GM12878 (cell line): ENCODE measurements around the gene MCCD1.

Experiments used
- EP300 ChIP-seq, 2 experiments: fragments of 150-350 bp in 1 of 2; IDR thresholded peaks; 2 replicates each; pipeline ENCODE4 v1.6.1; 2011 to 2012; ENCODE audit warnings: low read depth in 2 of 2, low read length in 2 of 2, borderline replicate concordance in 1 of 2, improper control_type of control experiment in 1 of 2, inconsistent platforms in 1 of 2; ENCODE audit not compliant: control insufficient read depth in 1 of 2
- NFYB ChIP-seq: IDR thresholded peaks from 2 replicates; pipeline ENCODE4 v1.6.1; 2011; ENCODE audit warnings: low read depth, mild to moderate bottlenecking, low read length, improper control_type of control experiment, moderate library complexity; ENCODE audit not compliant: insufficient read depth
- POLR2A ChIP-seq: IDR thresholded peaks from 2 replicates; pipeline ENCODE4 v1.6.1; 2011; ENCODE audit warnings: low read depth, mild to moderate bottlenecking, low read length
- RFX5 ChIP-seq: IDR thresholded peaks from 2 replicates; pipeline ENCODE4 v1.6.1; 2011; ENCODE audit warnings: low read depth, low read length, improper control_type of control experiment
- SP1 ChIP-seq: IDR thresholded peaks from one replicate; pipeline ENCODE4 v1.6.1; 2011; ENCODE audit warnings: low read depth, low read length
- ZBTB40 ChIP-seq: fragments of 450-650 bp; IDR thresholded peaks from 2 replicates; pipeline ENCODE4 v1.6.1; 2016; ENCODE audit warnings: mild to moderate bottlenecking, moderate library complexity, borderline replicate concordance
- ZNF274 ChIP-seq: IDR thresholded peaks from one replicate; pipeline ENCODE4 v1.8.0; 2011; ENCODE audit not compliant: insufficient read length, insufficient read depth
- TF ChIP-seq, protein P1 (sequence below), 3 experiments: IDR thresholded peaks in 2 of 3; conservative IDR thresholded peaks in 1 of 3; 2 replicates each; pipeline ENCODE4 v1.5.1; 2011; ENCODE audit warnings: low read depth in 3 of 3, low read length in 3 of 3, mild to moderate bottlenecking in 3 of 3, control low read depth in 2 of 3, moderate library complexity in 2 of 3, inconsistent platforms in 1 of 3, mixed read lengths in 1 of 3; ENCODE audit not compliant: control insufficient read depth in 2 of 3, insufficient read depth in 1 of 3; ENCODE audit errors: extremely low read depth in 1 of 3

DNA sequence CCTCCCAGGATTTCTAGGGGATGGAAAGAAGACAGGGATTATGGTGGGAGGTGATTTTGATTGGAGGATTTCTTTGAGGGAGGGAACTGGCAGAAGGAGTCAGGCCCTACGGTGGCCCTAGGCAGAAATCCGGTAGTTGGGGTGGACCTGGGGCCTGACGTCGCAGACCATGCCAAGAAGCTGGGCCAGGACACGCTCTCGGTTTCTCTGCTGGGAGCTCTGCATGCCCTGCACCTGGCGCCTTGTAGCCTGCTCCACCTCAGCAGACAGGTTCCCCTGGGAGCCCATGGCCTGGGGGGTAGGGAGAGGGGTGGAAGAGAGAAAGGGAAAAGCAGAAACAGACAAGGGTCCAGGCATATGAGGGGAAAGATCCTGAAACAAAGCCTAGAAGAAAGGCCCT is 16.5 kb downstream of the MCCD1 start:
- TF ChIP-seq, protein P1, sequence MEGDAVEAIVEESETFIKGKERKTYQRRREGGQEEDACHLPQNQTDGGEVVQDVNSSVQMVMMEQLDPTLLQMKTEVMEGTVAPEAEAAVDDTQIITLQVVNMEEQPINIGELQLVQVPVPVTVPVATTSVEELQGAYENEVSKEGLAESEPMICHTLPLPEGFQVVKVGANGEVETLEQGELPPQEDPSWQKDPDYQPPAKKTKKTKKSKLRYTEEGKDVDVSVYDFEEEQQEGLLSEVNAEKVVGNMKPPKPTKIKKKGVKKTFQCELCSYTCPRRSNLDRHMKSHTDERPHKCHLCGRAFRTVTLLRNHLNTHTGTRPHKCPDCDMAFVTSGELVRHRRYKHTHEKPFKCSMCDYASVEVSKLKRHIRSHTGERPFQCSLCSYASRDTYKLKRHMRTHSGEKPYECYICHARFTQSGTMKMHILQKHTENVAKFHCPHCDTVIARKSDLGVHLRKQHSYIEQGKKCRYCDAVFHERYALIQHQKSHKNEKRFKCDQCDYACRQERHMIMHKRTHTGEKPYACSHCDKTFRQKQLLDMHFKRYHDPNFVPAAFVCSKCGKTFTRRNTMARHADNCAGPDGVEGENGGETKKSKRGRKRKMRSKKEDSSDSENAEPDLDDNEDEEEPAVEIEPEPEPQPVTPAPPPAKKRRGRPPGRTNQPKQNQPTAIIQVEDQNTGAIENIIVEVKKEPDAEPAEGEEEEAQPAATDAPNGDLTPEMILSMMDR (IDR thresholded peaks at IDR 0.05 in 2 of 3, conservative IDR thresholded peaks at IDR 0.05 in 1 of 3; ENCODE audit: control insufficient read depth in 2 of 3, extremely low read depth in 1 of 3, insufficient read depth in 1 of 3, low read depth in 3 of 3, low read length in 3 of 3): no peak
- TF ChIP-seq POLR2A: no peak
- TF ChIP-seq NFYB: no peak
- TF ChIP-seq ZNF274: no peak
- TF ChIP-seq RFX5: no peak
- no peak for TF ChIP-seq ZBTB40
- TF ChIP-seq SP1: no peak
- no peak for TF ChIP-seq EP300 (IDR thresholded peaks at IDR 0.05; ENCODE audit: borderline replicate concordance in 1 of 2, control insufficient read depth in 1 of 2, low read depth in 2 of 2, low read length in 2 of 2)
